GM18526 (cell line): ENCODE data around the gene HAUS5.

ENCODE experiments used
- POLR2A ChIP-seq: IDR thresholded peaks from 3 replicates; pipeline ENCODE4 v1.6.1; 2011; ENCODE audit not compliant: insufficient read length; ENCODE audit errors: extremely low read depth

Gene HAUS5, protein sequence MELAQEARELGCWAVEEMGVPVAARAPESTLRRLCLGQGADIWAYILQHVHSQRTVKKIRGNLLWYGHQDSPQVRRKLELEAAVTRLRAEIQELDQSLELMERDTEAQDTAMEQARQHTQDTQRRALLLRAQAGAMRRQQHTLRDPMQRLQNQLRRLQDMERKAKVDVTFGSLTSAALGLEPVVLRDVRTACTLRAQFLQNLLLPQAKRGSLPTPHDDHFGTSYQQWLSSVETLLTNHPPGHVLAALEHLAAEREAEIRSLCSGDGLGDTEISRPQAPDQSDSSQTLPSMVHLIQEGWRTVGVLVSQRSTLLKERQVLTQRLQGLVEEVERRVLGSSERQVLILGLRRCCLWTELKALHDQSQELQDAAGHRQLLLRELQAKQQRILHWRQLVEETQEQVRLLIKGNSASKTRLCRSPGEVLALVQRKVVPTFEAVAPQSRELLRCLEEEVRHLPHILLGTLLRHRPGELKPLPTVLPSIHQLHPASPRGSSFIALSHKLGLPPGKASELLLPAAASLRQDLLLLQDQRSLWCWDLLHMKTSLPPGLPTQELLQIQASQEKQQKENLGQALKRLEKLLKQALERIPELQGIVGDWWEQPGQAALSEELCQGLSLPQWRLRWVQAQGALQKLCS

DNA sequence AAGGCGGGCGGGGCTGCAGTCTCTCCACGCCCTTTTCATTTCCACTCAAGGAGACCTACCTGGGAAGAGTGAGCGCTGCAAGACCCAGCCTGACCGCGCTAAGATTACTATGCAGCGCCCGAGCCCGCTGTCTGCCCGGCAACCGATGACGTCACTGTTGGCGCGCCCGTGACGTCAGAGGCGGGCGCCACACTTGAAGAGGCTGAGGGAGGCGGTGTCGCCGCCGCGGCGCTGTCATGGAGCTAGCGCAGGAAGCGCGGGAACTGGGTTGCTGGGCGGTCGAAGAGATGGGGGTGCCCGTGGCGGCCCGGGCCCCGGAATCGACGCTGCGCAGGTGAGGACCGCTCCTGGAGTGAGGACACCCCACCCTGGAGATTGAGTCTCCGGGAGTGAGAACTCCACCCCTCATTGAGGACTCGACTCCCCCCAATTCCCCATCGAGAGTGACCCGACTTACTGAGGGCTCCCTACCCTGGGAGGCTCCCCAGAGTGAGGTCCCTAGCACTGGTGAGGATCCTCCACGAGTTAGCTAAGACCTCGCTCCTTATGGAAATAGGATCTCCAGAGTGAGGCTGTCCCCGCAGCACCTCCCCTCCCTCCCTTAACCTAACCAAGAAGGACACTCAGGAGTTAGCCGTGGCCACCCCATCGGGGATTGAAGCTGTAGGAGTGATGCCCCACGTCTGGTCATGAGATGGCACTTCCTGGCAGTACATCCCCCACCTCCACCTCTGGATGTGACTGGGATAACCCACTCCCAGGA lies at the start of gene HAUS5:
Gene HAUS5, plus strand, starts transcription at position 177 of the 763 bp plus-strand sequence. Its CDS starts 60 bp downstream, at position 237.
- peak; percentile 80 for TF ChIP-seq POLR2A

DNA sequence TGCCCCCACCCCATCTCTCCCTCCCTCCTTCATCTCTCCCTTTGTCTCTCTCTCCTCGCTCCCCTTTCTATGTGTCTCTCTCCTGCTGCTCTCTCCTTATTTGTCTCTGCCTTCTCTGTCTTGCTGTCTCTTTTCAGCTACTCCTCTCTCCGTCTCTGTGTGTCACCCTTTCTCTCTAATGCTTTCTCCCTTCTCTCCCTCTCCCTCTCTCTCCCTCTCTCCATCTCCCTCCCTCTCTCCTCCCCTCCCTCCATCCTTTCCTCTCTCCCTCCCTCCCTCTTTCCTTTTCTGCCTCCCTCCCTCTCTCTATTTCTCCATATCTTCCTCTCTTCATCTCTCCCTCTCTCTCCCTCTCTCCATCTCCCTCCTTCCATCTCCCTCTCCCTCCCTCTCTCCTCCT lies 49.8 kb upstream of the HAUS5 start:
- no peak for TF ChIP-seq POLR2A

DNA sequence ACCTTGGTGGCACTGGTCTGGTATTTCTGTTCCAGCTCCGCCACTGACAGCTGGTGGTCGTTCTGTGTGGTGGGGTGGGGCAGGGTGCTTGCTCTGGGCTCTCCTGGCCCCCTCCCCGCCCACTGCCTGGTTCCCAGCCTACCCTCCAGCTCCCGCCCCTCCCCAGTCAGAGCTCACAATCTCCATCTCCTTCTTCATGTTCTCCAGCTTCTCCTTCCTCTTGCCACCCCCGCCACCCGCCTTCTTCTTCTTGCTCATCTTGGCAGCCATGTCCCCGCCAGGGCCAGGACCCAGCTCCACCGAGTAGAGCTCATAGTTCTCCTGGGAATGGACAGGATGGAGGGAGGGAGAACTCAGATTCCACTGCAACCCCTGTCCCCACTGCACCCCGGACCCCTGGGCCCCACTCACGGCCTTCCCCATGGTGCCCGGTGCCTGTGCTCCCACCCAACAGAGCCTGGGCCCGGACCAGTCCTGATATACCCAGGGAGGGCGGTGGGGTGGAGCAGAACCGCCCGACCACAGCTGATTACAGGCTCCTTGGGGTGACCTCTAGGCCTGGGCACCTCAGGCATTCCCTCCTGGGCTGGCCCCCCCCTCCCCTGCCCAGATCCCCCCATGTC lies 49.2 kb upstream of the HAUS5 start, which contains the start of gene ATP4A:
Gene ATP4A, minus strand, starts transcription at position 452 of the 623 bp plus-strand sequence. Its CDS starts 29 bp downstream, at position 423.
- TF ChIP-seq POLR2A: no peak

DNA sequence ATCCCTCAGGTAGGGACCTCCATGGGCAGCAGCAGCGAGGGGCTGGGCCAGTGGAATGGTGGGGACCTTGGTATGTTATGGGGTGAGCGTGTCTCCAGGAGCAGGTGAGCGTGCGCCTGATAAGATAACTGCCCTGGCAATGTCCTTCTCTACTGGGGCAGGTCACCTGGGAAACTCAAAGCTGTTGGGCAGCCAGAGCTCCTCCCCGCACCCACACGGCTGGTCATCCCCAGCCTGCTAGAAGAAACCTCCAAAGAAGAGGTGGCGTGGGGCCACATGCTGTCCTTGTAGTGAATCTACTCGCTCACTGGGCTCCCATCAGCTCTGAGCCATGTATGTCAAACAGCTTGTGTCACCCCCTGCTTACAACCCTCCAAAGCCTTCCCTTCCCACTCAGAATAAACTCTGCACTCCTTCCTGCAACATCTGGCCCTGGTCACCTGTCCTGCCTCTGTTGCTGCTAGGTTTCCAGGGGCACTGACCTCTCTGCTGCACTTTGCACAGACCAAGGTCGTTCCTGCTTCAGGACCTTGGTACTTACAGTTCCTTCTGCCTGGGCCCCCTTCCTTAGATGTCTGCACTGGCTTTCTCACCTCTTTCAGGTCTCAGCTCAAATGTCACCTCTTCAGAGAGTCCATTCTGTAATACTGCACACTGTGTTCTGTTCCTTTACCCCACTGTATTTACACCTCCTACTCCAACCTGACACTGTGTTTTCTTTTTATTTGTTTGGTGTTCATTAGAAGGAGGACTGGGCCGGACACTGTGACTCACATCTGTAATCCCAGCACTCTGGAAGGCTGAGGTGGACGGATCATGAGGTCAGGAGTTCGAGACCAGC lies 47.3 kb upstream of the HAUS5 start:
- TF ChIP-seq POLR2A: no peak

DNA sequence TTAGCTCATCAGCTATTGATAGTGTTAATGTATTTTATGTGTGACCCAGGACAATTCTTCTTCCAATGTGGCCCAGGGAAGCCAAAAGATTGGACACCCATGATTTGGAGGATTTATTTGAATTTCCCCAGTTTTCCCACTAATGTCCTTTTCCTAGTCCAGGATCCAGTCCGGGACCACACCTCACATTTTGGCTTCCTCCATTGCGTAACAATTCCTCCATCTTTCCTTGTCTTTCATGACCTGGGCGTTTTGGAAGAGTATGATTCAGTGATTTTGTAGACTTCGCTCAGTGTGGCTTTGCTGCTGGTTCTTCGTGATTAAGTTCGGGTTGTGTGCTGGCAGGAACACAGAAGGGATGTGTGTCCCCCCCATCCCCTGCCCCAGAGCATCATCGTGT lies 45.8 kb upstream of the HAUS5 start:
- TF ChIP-seq POLR2A: no peak

DNA sequence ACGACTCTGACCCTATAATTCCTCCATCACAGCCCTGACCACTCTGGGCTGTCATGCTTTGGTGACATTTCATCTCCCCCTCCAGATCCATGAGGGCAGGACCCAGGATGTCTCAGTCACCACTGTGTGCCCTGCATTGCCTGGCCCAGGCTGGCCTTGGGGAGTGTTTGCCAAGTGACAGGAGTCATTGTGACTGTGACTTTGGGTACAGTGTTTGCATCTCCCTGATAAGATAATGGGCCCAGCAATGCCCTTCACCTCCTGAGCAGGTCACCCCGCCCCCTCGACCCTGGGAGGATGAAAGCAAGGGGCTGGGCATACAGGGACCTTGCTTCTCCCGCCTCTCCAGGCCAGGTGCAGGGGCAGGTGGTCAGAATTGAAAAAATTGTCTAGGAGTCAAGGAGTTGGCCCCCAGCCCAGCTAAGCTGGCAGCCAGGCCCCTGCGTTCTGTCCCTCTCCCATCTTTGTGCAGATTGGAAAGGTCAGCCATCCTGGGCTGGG lies 43.2 kb upstream of the HAUS5 start:
- no peak for TF ChIP-seq POLR2A

DNA sequence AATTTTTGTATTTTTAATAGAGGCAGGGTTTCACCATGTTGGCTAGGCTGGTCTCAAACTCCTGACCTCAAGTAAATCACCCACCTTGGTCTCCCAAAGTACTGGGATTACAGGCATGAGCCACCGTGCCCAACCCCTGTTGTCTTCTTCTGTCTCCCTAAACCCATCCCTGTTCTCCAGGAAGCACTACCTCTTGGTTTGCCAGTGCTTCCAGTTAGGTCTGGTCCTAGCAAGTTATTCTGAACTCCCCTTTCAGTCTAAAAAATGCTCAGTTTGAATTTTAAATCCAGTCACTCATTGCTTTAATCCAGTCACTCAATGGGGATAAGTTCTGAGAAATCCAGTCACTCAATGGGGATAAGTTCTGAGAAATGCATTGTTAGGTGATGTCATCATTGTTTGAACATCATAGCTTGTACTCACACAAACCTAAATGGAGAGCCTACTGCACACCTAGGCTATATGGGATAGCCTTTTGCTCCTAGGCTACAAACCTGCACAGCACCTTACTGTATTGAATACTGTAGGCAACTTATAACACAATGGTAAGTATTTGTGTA lies 41.0 kb upstream of the HAUS5 start:
- TF ChIP-seq POLR2A: no peak

DNA sequence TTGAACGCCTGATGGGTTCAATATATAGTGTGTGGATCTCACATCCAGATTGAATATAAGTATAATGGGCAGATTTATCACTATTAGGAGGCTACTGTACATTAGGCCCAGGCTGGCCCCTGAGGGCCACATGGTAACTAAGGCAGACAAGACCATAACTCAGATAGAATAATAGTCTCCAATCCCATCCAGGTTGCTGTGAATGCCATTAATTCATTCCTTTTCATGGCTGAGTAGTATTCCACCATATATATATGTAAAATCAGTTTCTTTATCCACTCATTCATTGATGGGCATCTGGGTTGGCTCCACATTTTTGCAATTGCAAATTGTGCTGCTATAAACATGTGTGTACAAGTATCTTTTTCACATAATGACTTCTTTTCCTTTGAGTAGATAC lies 34.6 kb upstream of the HAUS5 start:
- no peak for TF ChIP-seq POLR2A

DNA sequence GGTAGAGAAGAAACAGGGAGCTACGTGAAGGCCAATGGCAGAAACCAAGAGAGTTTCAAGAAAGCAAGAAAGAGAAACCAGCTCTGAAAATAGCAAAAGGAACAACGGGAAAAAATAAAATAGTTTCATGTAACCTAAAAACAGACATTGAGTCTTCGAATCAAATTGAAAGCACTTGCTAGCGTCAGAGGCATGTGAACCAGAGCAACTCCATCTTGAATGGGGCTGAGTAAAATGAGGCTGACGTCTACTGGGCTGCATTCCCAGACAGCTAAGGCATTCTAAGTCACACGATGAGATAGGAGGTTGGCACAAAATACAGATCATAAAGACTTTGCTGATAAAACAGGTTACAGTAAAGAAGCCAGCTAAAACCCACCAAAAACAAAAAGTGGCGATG lies 33.8 kb upstream of the HAUS5 start:
- TF ChIP-seq POLR2A: no peak

DNA sequence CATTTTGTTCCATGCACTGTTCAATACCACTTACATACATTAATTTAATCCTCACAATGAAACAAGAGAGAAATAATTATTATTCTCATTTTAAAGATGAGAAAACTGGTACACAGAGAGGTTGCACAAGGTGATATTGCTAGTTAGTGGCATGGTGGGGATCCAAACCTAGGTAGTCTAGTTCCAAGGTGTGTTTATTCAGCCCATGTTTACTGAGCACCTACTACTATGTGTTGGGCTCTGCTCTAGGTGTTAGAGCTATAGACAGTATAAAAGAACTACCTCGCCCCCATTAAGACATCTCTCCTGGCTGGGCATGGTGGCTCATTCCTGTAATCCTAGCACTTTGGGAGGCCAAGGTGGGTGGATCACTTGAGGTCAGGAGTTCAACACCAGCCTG lies 29.8 kb upstream of the HAUS5 start:
- no peak for TF ChIP-seq POLR2A

DNA sequence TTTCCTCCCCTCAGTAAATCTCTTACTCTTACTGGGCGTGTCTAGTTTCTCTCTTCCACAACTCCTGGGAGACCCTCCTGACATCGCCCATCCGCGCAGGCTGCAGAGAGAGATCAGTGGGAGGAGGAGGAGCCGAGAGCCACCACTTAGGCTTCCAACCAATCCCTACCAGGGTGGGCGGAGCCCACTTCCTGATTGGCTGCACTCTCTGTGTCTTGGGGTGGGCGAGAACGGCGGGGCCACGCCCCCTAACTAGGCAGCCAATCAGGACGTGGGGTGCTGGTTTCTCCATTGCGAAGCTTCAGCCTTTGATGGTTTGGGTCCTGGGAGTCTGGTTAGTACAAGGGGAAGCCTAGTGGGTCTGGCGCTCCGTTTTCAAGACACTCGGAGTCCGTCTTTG lies 26.7 kb upstream of the HAUS5 start, which contains the start of gene PMIS2:
Gene PMIS2, plus strand, starts transcription at position 326 of the 400 bp plus-strand sequence. CDS start 87 bp downstream, outside the sequence.
- TF ChIP-seq POLR2A: no peak

DNA sequence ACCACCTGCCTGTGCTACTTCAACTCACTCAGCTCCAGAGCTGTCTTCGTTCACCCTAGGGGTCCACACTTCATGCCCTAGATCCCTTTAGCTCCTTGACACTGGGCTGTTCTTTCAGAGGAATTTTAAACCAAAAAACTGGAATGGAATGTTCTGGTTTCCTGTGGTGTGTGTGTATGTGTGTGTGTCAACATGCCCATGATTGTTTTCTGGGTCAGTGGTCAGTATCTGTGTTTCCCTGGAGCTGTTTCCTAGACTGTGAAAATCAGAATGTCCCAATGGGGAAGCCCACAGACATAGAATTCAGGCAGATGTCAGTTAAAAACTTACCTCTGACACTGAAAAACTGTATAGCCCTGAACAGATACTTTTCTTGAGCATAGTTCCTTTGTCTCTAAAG lies 25.2 kb upstream of the HAUS5 start:
- no peak for TF ChIP-seq POLR2A

DNA sequence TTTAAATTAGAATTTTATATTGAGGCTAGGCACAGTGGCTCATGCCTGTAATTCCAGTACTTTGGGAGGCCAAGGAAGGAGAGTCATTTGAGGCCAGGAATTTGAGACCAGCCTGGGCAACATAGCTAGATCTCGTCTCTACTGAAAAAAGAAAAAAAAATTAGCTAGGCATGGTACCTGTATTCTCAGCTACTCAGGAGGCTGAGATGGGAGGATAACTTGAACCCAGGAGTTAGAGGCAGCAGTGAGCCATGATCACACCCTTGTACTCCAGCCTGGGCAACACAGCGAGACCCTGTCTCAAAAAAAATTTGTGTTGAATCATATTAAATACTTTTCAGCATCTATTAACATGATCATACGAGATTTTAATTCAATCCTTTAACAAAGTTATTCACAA lies 21.7 kb upstream of the HAUS5 start:
- TF ChIP-seq POLR2A: no peak

DNA sequence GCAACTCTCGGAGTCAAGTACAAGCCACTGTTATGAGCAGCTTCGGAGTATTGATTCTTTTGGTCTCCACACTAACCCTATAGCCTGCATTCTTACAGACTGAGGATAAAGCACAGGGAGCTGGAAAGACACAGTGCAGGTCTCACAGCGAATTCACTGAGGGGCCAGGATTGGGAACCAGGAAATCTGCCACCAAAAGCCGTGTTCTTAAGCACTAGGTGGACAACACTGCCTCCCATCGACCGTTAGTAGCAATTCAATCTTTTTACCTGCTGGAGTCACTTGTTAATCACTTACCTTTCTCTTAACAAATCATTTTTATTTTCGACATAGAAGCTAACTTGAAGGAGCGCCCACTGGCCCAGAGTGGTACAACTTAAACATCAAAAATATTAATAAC lies 20.3 kb upstream of the HAUS5 start:
- no peak for TF ChIP-seq POLR2A
